ENCODE results near the gene ATXN1. TPM values are rescaled to one million over a fixed set of nuclear protein-coding genes. Genes with fewer than 3 reads are reported as not detected.

Gene ATXN1
- total RNA-seq, 4 donors from 2014 or later: 26.4 to 46.4 (median 36.1) TPM

- no peak for TF ChIP-seq CTCF (IDR thresholded peaks at IDR 0.05)
- ATAC-seq (ENCODE audit: low FRiP score) (no peak), DNase-seq (ENCODE audit: low spot score) (no peak)
Observed at GRCh38 chr6:16504609-16505008, 256.7 kb downstream of the ATXN1 start.

DNA sequence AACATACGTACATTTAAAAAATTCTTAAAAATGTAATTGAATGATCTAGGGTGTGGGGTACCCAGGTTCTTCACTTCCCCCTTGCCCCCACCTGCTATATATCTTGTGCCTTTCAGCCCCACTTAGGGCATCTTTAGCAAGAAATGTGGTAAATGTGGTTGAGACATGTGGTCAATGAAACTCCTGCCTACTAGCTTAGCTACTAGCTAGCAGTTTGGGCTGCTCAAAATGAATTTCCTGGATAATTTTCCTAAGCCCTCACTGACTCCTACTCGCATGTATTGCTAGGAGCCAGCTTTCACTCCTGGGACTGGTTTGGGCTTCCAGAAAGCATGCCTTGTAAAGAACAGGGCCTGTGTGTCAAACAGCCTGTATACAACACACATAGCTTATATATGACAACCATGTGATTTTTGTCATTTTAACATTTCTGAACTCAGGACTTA lies 257.3 kb downstream of the ATXN1 start:
- DNase-seq (ENCODE audit: low spot score) (no peak), ATAC-seq (ENCODE audit: low FRiP score) (no peak)
- no peak for TF ChIP-seq CTCF (IDR thresholded peaks at IDR 0.05)

DNA sequence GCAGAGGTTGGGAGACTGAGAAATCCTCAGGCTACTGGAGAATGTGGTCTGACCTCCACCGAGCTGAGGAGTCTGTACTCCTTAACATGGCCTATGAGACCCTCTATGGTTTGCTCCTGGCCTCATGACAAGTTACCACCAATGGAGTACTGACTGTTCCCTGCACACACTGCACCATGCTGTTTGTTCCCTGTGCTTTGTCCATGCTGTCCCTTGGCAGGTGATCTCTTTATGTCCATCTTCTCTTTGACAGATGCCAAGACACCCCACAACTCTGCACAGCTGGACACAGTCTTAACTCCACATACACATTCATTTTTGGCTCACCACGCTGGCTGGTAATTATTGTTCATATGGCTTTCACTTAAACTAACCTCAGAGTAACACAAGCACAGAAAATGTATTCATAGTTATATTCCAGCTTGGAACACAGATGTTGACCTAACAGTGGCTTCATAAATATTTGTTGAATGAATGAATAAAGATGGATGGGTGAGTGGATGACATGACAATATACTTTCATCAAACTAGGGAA lies 258.0 kb downstream of the ATXN1 start:
- TF ChIP-seq CTCF (IDR thresholded peaks at IDR 0.05): no peak
- DNase-seq (ENCODE audit: low spot score) (no peak), ATAC-seq (ENCODE audit: low FRiP score) (no peak)

DNA sequence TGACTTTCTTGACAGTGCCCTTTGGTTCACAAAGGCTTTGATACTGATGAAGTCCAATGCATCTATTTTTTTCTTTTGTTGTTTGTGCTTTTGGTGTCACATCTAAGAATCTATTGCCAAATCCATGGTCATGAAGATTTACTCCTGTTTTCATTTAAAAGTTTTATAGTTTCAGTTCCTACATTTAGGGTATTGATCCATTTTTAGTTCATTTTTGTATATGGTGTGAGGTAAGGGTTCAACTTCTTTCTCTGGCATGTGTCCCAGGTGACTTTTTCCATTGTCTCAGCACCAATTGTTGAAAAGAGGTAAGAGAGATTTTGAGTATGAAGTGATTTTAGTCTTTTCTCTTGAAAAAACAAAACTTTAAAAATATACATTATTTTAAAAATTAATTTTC lies 262.3 kb downstream of the ATXN1 start:
- ATAC-seq (ENCODE audit: low FRiP score) (no peak), DNase-seq (ENCODE audit: low spot score) (no peak)
- no peak for TF ChIP-seq CTCF (IDR thresholded peaks at IDR 0.05)

DNA sequence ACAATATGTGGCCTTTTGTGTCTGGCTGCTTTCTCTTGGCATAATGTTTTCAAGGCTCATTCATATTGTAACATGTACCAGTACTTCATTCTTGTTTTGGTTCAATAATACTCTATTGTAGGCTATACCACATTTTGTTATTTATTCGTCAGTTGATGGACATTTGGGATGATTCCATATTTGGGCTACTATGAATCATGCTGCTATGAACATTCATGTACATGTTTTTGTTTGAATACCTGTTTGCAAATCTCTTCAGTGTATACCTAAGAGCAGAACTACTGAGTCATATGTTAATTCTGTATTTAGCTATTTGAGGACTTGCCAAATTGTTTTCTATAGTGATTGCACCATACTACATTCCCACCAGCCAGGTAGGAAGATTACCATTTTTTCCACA lies 263.0 kb downstream of the ATXN1 start:
- DNase-seq (ENCODE audit: low spot score): no peak
- no peak for TF ChIP-seq CTCF (IDR thresholded peaks at IDR 0.05)
- ATAC-seq (ENCODE audit: low FRiP score): no peak

DNA sequence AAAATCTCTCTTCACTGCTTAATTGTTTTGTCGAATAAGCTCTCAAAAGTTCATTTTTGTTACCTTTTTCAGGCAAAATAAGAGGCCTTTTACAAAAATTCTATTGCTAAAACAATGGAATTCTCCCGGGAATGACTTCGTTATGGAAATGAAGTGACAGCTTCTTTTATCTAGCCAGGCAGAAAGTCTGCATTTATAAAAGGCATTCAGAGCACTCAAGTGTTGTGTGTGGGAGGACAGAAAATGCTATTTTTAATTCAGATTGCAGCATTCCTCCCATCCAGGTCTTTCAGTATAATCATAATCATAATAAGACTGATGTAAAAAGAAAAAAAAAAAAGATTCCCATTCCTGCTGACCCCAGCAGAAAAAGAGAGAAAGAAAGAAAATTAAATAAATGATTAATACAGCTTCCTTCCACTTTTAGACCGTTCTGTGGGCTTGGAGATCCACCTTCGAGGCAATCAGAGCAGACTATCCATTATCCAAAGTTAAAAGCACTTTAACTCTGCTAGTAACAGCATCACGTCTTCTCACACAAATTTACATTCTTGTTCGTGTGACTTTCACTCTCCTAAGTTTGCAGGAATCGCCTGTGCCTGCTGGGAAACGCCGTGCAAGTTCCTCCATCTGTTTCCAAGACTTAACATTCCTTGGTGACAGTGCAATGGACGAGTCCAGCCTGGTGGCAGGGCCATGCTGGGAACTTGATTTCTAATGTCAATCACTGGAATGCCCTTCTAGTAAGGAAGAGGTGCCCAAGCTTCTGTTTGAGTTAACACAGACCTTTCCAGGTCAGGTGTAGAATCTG lies 264.1 kb downstream of the ATXN1 start:
- no peak for ATAC-seq (ENCODE audit: low FRiP score)
- no peak for DNase-seq (ENCODE audit: low spot score)
- no peak for TF ChIP-seq CTCF (IDR thresholded peaks at IDR 0.05)

DNA sequence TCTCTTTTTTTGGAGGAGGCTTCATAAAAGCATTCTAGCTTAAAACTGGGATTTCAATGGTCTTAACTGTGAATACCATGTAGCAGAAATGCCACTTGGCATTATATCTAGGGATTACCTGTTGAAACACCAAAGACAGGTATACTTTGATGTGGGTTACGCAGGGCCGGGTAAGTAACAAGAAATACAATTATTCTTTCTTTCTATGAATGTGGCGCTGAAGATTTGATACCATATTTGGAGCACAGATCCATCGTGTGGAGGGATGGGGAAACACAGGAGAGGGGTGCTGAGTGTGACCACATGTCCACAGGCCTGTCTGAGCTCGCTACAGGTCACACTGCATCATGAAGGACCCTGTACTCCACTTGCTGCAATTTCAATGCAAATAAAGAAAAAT lies 265.1 kb downstream of the ATXN1 start:
- TF ChIP-seq CTCF (IDR thresholded peaks at IDR 0.05): no peak
- DNase-seq (ENCODE audit: low spot score) (no peak), ATAC-seq (ENCODE audit: low FRiP score) (no peak)
